GM19452 (cell line): Measurements from ENCODE around the gene VKORC1.
A peak's percentile ranks its signal among the peaks of the same experiment; 100 is the strongest.

Experiments
- ATAC-seq: cut with Tn5 transposase; IDR thresholded peaks from one replicate; pipeline ENCODE4 v1.9.1; 2021; ENCODE audit not compliant: unreplicated experiment

Gene VKORC1

DNA sequence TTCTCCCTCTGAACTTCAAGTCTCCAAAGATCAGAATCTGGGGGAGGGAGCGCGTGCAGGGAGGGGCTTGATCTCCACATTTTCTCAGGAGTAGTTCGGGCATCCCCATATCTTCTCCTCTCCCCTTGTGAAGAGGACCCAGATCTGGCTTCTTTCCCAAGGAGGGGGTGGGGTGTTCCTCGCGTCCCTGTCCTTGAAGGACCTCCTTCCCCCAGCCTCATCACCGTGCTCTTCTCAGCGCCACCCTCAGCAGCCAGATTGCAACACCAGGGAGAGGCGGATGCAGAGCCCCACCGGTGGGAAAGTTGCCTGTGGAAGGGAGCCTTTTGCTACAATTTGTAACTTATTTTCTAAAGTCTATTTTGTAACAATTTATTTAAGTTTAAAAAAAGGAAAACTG lies 11.5 kb downstream of the VKORC1 start:
- no peak for ATAC-seq

DNA sequence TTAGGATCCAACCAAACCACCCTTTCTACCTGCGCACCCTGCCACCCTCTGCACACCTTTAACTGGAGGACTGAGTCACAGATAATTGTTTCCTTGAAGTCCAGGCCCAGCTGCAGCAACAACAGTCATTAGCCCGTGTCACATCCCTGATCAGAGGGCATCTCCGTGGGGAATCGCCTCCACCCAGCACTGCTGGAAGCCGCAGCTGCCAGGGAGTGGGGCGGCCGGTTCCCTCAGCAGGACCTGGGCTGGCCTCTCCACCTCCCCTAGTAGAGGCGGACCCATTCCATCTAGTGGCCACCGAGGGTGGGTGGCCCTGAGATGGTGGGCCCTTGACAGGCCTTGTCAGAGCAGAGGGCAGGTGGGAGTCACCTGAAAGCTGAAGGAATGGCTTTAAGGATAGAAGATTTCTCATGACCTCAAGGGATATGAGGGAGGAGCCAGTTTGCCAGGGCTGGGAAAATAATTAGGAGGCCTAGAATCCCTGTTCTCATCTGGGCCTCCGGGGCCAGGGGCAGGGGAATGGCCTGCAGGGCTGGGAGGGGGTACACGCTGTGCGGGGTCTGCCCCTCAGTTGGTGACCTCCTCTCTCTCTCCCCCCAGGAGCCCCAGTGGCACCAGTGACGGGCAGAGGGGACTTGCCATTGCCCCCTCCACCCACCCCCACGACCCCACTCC lies 12.1 kb downstream of the VKORC1 start:
- no peak for ATAC-seq

DNA sequence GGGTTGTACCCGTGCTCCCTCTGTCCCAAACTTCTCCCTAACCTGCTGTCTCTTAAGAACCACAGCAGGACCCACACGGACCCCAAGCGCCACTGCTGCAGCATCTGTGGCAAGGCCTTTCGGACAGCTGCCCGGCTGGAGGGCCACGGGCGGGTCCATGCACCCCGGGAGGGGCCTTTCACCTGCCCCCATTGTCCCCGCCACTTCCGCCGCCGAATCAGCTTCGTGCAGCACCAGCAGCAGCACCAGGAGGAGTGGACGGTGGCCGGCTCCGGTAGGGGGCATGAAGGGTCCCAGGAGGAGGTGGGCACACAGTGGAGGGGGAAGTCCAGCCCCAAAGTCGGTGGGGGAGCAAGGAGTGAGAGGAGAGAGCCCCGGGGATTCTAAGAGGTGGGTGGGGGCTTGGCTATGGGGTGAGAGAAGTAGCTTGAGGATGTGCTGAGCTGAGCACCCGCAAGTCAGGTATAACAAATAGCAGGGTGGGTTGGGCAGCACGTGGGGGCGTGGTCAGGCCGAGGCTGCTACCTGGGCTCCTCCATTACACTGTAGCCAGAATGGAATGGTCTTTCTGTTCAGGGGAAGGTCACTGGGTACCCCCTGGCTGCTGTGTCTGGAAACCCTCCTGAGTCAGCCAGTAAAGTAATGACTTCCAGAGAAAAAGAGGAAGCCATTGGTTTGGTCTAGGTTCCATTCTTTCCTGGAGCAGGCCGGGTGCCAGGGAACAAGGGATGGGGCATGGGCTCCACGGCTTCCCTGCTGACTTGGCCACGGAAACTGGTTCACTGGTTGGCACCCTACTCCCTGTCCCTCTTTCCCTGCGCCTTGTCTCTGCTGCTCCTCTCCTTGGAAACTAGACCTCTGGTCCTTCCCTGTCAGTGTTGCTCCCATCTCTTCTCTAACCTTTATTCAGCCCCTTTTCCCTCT lies 12.9 kb downstream of the VKORC1 start:
- ATAC-seq: no peak

DNA sequence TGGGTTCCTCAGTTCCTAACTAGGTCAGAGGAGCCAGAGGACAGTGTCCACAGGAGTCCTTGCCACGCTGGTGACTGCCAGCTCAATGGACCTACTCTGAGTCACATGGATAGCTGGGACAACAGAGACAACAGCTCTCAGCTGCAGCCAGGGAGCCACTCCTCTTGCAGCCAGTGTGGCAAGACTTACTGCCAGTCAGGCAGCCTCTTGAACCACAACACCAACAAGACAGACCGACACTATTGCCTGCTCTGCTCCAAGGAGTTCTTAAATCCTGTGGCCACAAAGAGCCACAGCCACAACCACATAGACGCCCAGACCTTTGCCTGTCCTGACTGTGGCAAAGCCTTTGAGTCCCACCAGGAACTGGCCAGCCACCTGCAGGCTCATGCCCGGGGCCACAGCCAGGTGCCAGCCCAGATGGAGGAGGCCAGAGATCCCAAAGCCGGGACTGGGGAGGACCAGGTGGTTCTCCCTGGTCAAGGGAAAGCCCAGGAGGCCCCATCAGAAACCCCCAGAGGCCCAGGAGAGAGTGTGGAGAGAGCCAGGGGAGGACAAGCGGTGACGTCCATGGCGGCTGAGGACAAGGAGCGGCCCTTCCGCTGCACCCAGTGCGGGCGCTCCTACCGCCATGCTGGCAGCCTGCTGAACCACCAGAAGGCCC lies 13.7 kb downstream of the VKORC1 start:
- no peak for ATAC-seq

DNA sequence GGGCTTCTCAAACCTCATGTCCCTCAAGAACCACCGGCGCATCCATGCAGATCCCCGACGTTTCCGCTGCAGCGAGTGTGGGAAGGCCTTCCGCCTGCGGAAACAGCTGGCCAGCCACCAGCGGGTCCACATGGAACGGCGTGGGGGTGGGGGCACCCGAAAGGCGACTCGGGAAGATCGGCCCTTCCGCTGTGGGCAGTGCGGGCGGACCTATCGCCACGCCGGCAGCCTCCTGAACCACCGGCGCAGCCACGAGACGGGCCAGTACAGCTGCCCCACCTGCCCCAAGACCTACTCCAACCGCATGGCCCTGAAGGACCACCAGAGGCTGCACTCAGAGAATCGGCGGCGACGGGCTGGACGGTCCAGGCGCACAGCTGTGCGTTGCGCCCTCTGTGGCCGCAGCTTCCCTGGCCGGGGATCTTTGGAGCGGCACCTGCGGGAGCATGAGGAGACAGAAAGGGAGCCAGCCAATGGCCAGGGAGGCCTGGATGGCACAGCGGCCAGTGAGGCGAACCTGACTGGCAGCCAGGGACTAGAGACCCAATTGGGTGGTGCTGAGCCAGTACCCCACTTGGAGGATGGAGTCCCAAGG lies 14.5 kb downstream of the VKORC1 start:
- no peak for ATAC-seq

DNA sequence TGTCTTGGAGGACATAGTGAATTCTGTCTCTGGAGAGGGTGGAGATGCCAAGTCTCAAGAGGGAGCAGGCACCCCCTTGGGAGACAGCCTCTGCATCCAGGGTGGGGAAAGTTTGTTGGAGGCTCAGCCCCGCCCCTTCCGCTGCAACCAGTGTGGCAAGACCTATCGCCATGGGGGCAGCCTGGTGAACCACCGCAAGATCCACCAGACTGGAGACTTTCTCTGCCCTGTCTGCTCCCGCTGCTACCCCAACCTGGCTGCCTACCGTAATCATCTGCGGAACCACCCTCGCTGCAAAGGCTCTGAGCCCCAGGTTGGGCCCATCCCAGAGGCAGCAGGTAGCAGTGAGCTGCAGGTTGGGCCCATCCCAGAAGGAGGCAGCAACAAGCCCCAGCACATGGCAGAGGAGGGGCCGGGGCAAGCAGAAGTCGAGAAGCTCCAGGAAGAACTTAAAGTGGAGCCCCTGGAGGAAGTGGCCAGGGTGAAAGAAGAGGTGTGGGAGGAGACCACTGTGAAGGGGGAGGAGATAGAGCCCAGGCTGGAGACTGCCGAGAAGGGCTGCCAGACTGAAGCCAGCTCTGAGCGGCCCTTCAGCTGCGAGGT lies 15.2 kb downstream of the VKORC1 start:
- no peak for ATAC-seq

DNA sequence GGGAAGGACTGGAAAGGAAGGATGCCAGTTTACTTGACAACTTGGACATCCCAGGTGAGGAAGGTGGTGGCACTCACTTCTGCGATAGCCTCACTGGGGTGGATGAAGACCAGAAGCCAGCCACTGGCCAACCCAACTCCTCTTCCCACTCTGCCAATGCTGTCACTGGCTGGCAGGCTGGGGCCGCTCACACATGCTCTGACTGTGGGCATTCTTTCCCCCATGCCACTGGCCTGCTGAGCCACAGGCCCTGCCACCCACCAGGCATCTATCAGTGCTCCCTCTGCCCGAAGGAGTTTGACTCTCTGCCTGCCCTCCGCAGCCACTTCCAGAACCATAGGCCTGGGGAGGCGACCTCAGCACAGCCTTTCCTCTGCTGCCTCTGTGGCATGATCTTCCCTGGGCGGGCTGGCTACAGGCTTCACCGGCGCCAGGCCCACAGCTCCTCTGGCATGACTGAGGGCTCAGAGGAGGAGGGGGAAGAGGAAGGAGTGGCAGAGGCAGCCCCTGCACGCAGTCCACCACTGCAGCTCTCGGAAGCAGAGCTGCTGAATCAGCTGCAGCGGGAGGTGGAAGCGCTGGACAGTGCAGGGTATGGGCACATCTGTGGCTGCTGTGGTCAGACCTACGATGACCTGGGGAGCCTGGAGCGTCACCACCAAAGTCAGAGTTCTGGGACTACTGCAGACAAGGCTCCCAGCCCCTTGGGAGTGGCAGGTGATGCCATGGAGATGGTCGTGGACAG lies 15.8 kb downstream of the VKORC1 start:
- ATAC-seq: no peak

DNA sequence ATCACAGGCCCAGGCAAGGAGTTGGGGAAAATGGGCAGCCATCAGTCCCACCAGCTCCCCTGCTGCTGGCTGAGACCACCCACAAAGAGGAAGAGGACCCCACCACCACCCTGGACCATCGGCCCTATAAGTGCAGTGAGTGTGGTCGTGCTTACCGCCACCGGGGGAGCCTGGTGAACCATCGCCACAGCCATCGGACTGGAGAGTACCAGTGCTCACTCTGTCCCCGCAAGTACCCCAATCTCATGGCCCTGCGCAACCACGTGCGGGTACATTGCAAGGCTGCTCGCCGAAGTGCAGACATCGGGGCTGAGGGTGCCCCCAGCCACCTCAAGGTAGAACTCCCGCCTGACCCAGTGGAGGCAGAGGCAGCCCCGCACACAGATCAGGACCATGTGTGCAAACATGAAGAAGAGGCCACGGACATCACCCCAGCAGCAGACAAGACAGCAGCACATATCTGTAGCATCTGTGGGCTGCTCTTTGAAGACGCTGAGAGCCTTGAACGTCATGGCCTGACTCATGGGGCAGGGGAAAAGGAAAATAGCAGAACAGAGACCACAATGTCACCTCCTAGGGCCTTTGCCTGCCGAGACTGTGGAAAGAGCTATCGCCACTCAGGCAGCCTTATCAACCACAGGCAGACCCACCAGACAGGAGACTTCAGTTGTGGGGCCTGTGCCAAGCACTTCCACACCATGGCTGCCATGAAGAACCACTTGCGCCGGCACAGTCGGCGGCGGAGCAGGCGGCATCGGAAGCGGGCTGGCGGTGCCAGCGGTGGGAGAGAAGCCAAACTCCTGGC lies 16.8 kb downstream of the VKORC1 start:
- no peak for ATAC-seq

DNA sequence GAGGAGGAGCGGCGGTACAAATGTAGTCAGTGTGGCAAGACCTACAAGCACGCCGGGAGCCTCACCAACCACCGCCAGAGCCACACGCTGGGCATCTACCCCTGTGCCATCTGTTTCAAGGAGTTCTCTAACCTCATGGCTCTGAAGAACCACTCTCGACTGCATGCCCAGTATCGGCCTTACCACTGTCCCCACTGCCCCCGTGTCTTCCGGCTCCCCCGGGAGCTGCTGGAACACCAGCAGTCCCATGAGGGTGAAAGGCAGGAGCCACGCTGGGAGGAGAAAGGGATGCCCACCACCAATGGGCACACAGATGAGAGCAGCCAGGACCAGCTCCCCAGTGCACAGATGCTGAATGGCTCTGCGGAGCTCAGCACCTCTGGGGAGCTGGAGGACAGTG lies 17.6 kb downstream of the VKORC1 start:
- no peak for ATAC-seq

DNA sequence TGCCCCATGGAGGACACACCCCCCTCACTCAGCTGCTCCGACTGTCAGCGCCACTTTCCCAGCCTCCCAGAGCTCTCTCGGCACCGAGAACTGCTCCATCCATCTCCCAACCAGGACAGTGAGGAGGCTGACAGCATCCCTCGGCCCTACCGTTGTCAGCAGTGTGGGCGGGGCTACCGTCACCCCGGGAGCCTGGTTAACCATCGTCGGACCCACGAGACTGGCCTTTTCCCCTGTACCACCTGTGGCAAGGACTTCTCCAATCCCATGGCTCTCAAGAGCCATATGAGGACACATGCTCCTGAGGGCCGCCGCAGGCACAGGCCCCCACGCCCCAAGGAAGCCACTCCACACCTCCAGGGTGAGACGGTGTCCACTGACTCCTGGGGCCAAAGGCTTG lies 18.3 kb downstream of the VKORC1 start:
- ATAC-seq: no peak

DNA sequence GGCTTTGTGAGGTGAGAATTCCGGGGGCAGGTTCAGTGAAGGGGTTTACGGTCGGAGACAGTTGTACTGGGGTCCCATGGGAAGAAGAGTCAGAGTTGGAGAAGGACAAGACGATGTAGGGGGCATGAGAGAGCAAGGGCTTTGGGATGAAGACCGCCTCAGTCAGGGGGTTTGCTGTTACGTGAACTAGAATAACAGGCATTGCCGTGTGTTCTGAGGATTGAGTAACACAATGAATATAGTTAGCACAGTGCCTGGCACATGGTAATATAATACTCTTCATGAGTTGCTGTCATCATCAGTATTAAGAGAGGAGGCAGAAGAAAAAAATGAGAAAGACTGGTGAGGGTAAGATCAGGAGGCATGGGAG lies 19.8 kb downstream of the VKORC1 start:
- ATAC-seq: no peak

DNA sequence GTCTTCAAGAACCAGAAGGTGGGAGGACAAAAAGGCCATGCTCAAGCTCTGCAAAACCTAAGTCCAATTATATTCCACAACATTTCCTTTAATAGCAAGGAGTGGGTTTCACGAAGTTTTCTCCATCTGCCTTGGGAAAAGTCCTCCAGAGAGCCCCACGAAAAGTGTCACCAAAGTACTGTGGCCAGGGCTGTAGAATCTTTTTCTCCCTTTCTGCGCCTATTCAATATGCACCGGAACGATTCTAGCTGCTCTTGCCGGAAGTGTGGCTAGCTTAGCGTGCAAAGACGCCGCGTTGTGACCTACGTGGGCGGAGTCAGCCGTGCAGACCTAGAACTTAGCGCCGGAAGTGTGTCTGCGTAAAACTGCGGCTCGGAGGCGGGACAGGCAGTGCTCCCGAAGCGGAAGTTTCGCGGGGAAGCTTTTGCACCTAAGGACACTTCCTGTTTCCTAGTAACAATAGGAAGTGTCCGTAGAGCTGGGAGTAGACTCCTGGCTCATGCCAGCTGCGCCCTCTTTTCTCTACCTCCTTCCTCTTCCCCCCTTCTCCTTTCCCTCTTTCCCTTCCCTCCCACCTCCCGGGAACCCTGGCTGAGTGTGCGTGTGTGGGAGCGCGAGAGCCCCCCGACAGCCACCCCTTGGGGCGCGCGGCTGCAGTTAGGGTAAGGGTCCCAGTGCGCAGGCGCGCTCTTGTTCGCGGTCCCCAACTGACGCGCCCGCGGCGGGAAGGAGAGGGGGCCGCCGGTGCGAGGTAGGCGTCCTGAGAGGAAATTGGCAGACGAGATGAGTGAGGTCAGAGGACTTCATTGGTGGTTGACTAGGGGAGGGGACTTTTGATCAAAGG lies 20.4 kb downstream of the VKORC1 start, which contains the start of the genes ZNF646 and ZNF668:
TSS of gene ZNF646 (plus strand) at position 453 of the 844 bp plus-strand sequence. CDS start 1,903 bp downstream, outside the sequence.
TSS of gene ZNF668 (minus strand) at position 271 of the 844 bp plus-strand sequence. CDS start 9,781 bp downstream, outside the sequence.
- ATAC-seq: peak; percentile 71

DNA sequence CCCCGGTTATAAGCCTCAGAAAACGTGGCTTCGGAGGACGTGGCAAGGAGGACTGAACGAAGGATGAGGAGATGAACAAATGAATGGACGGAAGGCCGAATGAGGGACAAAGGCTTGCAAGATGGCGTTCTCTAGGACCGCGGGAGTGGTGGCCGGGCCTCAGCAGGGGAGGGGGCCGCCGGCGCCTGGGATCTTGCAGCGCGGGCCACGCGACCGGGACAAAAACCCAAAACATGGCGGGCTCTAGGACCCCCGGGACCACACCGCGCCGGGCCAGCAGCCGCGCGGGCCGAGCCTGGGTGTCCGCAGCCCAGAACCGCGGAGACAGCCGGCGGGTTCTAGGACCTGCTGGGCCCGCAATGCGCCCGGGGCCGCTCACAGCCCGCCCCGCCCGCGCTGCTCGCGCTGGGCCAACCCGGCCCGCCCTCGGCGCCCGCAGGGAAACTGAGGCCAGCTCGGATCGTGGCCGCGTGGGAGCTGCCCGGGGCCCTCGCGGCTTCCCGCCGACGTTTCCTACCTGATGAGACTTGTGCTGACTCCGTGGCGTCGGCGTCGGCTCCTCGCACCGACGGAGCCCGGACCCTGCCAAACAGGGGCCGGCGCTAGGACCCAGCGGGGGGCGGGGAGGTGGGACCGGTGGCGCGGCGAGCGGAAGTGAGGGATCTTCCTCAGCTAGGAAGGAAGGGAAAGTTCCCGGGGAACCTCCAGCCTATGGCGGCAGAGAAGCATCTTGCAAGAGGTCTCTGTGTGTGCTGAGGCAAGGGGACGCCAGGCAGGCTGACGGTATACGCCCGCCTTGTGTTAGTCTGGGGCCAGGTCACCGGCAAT lies 21.2 kb downstream of the VKORC1 start:
- peak; percentile 53 for ATAC-seq

DNA sequence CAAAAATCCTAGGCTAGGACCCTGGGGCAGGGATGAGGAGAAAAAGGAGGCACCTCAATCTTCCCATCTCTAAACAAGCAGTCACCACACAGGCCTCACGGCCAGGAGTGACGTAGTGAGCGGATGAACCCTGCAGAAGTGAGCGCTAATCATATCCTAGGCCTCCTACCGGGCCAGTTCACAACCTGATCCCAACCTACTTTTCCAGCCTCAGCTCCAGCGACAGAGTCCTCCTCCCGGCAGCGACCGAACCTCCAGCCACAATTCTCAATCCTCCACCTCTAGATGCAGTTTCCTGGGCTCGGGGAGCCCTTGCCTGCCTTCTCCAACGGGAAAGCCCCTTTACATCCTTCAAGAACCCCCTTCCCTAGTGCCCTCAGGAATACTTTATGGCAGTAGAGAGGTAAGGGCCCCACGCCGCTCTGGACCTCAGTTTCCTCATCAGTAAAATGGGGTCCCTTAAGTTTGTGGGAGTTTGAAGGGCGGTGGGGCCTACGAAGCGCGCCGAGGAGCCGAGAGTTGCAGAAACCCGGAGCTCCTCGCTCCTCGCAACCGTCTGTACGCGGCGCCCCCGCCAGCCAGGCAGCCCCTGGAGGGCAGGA lies 22.0 kb downstream of the VKORC1 start:
- ATAC-seq: no peak

DNA sequence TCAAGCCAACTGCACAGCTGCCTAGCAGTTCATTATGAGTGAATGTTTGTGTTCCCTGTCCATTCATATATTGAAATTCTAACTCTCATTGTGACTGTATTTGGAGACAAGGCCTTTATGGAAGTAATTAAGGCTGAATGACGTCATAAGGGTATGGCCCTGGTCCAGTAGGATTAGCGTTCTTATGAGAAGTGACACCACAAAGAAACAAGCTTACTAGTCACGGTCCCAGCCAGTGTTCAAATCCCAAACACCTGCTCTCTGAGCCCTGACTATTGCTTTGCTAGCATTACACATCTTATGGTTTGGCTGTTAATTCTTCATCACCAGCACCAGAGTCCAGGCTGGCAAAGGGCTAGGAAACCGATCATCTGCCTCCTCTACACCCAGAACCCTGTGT lies 22.7 kb downstream of the VKORC1 start:
- no peak for ATAC-seq

DNA sequence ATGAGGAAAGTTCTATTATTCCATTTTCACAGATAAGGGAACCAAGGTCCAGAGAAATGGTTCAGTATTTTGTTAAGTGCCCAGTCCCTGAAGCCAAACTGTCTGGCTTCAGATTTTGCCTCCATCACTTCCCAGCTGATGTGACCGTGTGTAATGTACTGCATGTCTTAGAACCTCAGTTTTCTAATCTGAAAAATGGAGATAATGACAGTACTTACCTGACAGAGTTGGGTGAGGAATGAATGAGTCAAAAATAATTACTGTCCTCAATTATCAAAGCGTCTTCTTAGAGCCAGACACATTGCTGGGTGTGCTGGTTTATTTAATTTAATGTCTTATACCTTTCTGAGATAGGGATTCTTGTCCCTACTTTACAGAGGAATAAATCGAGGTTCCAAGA lies 27.3 kb downstream of the VKORC1 start:
- ATAC-seq: no peak

DNA sequence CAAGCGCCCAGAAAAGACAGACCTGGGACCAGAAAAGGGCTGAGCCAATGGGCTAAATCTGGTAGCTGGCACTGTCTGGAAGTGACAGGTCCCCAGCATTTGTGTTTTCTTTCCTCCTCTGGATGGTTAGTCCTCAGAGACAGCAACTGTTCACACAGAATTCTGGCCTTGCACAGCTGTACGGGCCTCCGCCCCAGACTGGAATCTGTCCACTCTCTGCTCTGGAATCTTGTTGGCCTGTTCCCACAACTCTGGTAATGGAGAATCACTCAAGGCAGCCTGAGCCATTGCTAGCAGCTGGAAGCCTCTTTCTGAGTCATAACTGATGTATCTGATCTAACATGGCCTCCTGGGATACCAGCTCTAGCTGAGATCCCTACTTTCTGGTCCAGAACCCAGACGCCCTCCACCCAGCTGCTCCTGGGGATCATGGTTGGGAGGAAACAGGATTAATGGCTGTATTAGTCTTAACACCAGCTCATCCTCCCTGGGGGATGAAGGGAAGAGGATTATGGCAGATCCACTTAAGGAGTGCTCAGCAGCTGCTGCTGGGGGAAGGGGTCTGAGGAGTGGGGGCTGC lies 29.6 kb downstream of the VKORC1 start:
- no peak for ATAC-seq
